Measurements from ENCODE around the gene ACER3.
A peak's percentile ranks its signal among the peaks of the same experiment; 100 is the strongest.
"Not testable (repeated sequence)": the region's sequence is repeated elsewhere in the genome, so short reads cannot be mapped to it uniquely, and the experiment has no call there.

The ACER3 gene

DNA sequence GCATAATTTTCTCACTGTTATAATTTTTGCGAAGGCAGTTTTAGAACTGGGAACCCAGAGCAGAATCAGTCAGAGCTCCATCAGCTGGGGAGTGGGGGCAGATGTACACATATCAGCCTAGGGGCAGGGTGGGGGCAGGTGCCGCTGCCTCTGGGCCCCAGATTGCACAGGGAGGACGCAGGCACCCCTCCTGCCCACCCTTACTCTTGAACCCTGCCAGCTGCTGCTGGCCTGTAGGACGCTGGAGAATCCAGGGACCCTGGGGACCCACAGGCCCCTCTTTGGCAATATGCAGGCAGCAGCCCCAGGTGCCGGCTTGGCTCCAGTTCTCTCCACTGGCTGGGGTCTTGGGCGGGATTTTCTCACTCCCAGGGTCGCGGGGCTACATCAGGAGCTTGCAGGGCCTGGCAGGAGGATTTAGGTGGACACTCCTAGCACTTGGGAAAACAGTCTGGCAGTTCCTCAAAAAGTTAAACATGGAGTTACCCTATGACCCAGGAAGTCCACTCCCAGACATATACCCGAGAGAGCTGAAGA, 197.3 kb downstream of the ACER3 start:
- no peak for DNase-seq (ENCODE audit: low read depth in 2 of 2)

DNA sequence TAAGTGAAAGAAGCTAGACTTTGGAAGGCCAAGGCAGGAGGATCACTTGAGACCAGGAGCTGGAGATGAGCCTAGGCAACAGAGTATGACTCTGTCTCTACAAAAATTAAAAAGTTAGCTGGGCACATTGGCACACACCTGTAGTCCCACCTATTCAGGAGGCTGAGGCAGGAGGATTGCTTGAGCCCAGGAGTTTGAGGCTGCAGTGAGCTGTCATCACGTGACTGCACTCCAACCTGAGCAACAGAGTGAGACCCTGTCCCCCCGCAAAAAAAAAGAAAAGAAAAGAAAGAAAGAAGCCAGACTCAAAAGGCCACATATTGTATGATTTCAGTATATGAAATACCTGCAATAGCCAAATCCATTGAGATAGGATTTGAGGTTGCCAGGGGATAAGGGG, 198.2 kb downstream of the ACER3 start:
- DNase-seq (ENCODE audit: low read depth in 2 of 2) = no peak

DNA sequence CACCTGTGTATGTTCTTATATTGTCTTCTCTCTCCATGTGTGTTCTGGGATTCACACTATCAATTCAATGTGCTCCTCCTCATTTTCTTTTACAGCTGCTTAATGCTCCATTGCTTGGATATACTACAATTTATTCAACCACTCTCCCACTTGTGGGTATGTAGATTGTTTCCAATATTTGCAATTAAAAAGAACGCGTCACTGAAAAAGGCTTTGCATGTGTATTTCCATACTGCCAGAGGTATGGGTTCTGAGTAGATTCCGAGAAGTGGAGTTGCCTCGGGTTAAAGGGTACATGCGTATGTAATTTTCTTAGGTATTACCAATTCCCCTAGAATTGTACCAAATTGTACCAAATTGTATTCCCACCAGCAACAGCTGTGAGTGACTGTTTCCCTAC, 199.1 kb downstream of the ACER3 start:
- DNase-seq (ENCODE audit: low read depth in 2 of 2) = no peak

DNA sequence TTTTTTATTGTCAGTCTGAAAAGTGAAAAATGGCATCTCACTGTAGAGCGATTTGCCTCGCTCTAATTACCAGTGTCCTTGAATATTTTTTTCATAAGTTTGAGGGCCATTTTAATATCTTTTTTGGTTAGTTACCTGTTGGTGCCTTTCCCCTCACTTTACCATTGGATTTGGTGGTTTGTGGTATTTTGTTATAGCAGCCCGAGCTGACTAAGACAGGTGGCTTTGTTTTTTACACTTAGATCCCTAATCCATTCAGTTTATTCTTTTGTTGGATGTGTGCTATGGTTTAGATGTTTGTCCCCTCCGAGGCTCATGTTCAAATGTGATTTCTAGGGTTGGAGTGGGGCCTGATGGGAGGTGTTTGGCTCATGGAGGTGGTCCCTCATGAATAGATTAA, 199.5 kb downstream of the ACER3 start:
- DNase-seq (ENCODE audit: low read depth in 2 of 2) = no peak

DNA sequence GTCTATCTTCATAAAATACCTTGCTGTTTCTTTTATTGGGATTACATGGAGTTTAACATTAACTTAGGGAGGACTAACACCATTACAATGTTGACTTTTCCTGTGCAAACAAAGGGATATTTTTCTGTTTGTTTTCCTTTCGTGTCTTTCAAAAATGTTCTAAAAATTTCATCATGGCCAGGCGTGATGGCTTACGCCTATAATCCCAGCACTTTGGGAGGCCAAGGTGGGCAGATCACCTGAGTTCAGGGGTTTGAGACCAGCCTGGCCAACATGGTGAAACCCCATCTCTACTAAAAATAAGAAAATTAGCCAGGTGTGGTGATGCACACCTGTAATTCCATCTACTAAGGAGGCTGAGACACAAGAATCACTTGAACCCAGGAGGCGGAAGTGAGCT, 200.5 kb downstream of the ACER3 start:
- not testable (repeated sequence) for DNase-seq (ENCODE audit: low read depth in 2 of 2)

DNA sequence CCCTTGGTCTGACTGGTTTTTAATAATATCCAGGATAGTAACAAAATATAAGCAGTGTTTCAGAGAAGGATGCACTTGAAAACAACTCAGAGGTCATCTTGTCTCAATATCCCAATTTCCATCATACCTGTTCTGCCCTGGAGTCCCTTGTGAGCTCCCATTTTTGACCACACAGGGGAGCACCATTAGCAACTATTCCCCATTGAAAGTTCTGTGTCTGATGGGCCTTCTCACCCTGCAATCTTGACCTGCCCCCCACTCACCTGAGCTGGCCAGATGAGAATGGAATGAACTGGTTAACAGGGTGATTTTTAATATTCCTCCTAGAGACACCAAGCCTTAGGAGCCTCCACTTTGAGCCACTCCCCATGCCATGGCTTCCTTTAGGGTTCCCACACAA, 202.2 kb downstream of the ACER3 start:
- no peak for DNase-seq (ENCODE audit: low read depth in 2 of 2)

DNA sequence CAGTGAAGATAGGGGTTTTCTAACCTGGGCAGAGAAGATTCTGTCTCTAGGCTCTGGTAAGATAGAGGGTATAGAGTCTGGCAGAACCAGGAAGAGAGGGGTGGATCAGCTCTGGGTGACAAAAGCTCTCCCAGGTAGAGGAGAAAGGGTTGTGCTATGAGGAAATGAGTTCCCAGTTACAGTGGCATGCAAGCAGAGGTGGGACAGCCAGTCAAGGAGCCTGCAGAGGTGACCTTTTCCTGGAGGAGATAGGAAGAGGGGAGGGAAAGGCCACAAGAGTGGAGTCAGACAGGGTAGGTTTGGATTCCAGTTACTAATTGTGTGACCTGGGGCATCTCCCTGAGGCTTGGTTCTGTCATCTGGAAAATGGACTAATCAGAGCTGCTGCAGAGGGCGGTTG, 202.7 kb downstream of the ACER3 start:
- no peak for DNase-seq (ENCODE audit: low read depth in 2 of 2)

DNA sequence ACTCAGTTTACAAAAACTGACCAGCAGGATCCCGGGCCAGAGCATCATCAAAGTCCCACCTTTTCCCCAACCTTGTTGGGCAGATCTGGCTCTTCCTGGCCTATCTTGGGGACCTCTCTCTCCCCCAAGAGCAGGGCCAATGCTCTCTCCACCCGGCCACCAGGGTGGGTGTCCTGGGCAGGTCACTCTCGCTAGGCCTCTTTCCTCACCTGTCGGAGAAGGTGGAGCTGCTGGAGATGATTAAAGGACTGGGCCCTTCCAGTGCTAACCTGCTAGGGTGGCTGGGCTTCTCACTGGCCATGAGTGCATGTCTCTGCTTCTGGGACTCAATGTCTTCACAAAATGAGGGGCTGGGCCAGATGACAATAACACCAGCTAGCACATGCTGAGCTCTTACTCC, 203.1 kb downstream of the ACER3 start:
- no peak for DNase-seq (ENCODE audit: low read depth in 2 of 2)

DNA sequence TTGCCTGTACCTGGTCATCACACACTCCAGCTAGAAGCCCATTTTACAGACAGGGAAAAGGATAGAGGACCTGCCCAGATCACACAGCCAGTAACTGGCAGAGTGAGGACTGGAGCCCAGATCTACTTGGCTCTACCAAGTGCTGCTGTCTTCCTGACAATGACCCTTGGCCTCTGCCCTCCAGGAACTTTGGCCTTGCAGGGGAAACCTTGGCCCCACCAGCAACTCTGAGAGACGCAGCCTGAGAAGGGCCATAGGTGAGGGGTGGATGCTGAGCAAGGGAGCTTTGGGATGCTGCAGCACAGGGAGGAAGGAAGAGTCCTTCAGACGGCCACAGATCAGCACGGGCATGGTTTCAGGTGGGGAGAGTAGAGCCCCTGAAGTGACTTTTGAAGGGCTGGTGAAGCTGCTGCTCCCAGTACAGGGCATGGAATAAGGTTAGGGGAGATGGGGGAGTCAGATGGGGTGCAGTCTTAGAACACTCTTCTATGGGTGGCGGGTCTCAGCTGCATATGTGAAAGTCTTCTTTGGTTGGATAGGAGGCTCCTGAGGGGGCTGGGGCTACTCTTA, 204.0 kb downstream of the ACER3 start:
- DNase-seq (ENCODE audit: low read depth in 2 of 2) = no peak

DNA sequence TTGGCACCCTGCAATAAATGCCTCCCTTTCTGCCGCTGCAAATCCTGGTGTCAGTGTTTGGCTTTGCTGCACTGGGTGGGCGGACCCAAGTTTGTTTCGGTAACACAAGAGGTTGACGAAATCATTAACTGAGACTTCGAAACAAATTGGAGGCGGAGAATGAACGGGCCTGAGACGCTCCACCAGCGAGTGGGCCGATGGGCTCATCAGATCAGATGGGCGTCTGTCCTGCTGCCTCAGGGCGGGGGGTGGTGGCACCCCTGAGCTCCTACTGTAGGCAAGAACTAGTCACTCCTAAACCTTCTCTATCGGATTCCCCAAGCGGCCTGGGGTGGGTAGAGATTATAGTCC, 205.1 kb downstream of the ACER3 start:
- no peak for DNase-seq (ENCODE audit: low read depth in 2 of 2)

DNA sequence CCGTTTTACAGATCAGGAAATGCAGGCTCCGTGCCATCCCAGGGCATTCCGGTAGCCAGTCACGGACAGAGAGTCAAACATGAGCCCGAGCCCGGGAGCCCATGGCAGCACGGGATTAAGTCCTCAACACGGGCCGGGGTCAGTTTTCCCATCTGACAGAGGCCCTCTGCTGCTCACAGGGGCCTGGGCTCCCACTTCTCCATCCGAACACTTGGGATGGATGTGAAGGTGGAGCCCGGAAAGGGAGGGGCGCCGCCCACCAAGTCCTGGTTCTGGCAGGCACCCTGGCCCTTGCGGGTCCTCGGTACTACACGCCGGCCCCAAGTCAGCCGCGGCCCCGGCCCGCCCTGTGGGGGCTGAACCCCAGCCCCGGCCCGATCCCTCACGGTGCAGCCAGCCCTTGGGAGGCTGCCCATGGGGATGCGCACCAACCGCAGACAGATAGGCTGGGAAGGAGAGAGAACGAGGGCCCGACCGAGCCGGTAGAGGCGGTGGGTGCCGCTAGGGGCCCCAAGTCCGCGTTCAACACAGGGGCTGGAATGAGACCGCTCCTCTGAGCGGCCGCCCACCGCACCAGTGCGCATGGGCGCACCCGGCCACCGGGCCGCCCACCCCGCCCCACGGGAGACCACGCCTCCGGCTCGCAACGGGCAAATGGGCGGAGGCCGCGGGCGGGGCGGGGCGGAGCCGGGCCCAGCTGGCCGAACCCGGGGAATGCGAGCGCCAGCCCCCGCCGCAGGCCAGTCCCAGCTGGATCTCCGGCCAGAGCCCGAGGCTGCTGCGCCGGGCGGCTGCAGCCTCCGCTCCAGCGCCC, 205.7 kb downstream of the ACER3 start, which contains the start of gene CAPN5:
CAPN5 (plus strand) TSS at position 743 of the 814 bp plus-strand sequence. CDS start 17,916 bp downstream, outside the sequence.
- peak; percentile 69 to 72 for DNase-seq (ENCODE audit: low read depth in 2 of 2)

DNA sequence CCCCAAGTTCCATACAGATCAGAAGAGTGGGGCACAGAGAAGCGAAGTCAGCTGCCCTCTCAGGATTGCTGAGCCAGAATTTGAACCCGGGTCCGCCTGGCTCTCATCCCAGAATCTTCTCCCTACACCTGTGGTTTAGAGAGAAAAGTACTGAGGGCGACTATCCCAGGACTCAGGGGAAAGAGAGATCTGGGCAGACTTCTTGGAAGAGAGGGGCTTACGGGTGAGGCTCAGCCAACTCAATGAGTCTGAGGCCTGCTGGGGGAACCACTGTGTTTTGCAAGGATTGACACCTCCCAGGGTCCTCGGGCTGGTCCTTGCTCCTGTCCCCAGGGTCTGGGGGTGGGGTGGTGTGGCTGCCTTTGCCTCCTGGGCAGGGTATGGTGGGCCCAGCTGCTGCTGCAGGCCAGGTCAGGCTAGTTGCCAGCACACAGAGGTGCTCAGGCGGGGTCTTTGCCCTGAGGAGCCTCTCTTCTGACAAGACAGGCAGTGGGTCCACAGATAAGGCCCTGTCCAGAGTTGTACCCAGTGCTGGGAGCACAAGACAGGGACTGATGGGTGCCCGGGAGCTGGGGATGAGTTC, 207.2 kb downstream of the ACER3 start:
- DNase-seq (ENCODE audit: low read depth in 2 of 2) = no peak

DNA sequence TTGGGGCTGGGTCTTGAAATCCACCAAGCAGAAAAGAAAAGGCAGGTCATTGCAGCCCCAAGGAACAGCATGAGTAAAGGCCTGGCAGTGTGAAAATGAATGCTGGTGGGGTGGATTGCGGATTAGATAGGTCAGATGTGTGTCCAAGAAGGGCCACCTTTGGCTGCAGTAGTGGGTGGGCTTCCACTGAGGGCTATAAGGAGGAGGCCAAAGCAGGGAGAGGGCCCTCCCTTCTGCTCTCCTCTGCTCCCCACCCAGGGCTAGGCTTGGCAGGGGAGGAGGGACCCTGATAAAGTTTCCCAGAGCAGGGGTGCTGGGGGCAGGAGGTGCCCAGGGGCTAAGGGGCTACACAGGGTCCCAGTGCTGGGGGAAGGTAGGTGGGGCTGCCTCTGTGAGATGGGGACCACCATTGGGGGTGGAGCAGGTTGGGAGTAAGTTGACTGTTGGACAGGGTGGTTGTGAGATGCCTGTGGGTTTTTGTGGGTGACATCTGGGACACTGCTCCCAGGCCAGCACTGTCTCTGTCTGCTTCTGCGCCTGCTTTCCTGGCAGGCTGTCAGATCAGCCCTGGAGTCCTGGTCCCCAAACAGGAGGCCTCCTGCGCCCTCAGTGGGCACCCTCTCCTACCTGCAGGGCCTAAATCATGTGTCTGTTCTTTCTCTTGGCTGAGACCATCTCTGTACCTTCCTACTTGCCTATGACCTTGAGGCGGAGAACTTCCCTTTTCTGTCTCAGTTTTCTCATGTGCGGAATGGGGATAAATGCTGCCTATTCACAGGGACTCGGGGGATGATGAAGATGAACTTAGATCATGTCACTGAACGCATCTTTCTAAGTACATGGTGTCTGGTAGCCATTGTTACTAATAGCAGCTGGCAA, 208.0 kb downstream of the ACER3 start:
- DNase-seq (ENCODE audit: low read depth in 2 of 2) = no peak

DNA sequence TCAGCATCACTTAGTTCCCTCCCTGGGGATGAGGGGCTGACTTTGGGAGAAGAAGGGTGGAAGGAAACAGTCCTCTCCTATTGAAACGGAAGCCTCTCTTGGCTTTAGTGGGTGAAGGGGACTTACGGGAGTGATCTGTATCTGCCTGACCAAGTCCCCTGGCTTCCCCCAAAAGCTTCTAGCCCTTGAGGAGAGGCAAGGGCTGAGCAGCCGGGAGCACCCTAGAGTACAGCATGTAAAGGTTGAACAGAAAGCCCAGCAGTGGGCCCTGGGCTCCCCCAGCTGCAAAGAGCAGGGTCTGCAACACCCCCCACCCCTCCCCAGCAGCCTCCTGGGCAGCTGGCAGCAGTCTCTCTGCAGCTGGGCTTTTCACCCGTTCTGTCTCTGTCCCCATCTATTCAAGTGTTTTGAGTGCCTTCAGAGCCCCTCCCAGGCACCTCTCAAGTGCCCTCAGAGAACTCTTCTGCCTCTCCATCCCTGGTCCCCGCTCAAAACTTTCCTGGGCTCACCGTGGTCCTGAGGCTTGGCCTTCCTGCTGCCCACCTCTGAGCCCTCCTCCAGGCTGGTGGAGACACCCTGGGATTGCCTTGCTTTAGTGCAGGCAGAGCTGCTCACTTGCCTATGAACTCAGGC, 208.7 kb downstream of the ACER3 start:
- DNase-seq (ENCODE audit: low read depth in 2 of 2) = no peak

DNA sequence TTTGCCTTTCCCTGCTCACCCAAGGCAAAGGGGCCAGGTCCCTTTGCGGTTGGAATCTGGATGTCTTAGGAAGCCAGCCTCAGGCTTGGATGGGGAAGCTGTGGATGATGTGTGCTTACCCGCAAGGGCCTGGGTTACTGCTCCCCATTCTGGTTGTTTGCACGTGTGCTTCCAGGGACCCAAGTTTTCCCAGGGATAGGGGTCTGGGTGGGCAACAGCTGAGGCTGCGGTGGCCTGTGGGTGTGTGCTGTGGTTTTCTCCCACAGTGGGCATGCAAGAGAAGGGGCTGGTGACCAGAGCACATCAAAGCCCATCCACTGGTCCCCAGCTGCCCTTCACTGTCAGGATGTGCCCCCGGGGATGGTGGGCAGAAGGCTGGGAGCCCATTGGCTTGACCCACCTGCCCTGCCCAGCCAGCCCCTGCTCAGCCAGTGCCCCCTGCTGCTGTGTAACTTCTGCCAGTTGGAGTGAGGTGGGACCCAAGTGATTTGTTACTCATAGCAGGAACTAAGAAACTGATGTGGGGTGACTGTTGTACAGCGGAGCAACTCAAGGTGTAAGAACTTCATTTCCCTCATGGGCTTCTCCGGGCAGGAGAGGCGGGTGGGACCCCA, 209.4 kb downstream of the ACER3 start:
- DNase-seq (ENCODE audit: low read depth in 2 of 2) = no peak

DNA sequence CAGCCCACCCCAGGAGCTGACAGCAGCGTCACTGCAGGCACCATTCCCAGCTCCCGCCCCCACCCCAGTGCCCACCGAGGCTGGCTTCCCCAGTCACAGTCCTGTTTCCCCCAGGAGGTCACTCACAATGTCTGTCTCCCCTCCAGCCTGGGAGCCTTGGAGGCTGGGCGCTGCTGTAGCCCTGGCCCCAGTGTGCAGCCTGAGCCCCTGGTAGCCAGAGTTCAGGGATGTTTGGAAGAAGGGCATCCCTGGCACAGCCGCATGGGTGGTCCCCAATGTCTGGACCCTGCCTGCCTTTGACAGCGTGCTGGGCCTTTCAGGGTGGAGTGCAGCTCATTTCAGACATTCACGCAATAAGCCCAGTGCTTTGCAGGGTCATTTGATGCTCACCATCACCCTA, 210.4 kb downstream of the ACER3 start:
- no peak for DNase-seq (ENCODE audit: low read depth in 2 of 2)

DNA sequence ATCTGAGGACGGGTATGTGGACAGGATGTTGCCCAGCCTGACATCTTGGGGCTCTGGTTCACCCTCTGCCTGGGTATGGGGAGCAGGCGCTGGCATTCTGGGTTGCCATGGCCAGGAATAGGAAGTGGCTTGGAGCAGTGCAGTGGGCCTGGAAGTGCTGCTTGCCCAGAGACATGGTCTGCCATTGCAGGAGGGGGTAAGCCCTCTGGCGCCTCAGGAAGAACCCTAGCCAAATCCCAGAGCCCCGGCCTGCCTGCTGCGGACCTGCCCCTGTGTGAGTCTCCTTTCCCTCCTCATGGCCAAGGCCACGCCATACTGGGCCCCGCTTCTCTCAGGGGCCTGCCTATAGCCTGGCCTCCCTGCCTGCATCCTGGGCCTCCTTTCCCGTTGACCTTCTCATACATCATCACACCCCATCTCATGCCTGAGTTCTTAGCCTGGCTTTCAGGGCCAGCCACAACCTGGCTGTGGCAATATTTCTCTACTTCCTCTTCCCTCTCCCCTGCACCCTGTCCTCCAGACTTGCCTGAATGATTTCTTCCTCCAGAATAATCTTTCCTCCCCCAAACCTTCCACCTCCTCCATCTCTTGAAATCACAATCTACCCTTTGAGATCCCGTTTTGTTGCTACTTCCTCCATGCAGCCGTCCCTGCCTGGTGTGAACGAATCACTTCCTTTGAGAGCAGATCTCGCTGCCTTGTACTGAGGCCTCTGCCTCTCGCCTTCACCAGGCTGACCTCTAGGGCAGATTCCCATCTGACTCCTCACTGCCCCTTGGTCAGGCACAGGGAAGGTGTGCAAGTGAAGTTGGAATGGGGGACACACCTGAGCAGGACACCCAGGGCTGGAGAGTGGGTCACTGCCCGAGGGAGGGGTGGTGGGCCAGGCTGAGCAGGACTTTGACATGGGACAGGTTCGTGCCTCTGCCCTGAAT, 211.2 kb downstream of the ACER3 start:
- DNase-seq (ENCODE audit: low read depth in 2 of 2) = no peak

DNA sequence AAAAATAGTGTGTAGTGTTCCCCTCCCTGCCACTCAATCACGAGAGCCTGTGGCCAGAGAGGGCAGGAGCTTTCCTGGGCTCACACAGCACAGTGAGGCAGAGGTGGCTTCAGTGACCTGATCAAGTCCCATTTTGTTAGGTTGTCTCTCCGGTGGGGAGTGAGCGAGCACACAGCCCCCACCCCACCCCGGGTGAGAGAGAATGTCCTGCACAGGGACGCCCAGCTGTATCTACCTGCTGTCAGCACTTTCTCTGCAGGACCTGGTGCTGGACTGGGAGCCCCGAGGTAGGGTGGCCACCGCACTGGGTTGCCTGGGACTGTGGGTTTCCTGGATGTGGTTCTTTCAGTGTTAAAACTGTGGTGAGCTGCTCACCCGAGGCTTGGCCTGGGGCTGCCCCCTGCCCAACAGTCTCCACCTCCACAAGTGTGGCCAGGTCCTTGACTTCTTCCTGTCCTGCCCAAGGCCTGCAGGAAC, 212.2 kb downstream of the ACER3 start:
- DNase-seq (ENCODE audit: low read depth in 2 of 2) = no peak

DNA sequence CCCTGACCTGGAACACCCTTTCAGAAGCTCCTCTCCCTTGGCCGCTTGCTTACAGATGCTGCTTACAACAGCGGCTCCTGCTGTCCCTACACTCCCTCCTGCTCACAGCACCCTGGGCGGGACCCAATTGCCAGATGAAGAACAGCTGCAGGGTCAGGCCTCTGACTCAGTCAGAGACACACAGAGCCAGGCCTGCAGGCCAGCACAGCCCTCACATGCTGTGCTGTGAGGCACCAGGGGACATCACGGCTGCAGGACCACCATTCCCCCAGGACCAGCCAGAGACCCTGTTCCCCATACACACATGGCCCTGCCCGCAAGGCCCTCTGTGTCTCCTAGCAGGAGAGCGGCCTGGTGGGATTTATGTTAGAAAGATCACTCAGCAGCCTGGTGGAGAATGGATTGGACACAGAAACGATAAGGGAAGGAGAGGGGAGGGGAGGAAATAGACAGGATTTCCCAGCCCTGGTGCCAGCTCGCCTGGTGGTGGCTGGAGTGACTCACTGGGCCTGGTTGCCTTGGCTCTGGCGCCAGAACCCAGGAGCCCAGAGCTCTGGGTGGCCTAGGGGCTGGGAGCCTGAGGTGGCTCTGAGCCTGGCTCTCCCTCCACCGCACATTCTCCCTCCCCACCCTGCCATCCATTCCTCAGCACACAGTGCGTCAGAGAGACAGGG, 212.7 kb downstream of the ACER3 start:
- DNase-seq (ENCODE audit: low read depth in 2 of 2) = no peak

Data from stimulated activated CD8-positive, alpha-beta memory T cell treated with anti-CD3 and anti-CD28 coated beads, Interleukin-15, amount 100 ng/mL, for 4 hours (primary cell).